ENCODE results near the gene KRT20.
"Not testable (repeated sequence)": the region's sequence is repeated elsewhere in the genome, so short reads cannot be mapped to it uniquely, and the experiment has no call there.

KRT20 gene, protein sequence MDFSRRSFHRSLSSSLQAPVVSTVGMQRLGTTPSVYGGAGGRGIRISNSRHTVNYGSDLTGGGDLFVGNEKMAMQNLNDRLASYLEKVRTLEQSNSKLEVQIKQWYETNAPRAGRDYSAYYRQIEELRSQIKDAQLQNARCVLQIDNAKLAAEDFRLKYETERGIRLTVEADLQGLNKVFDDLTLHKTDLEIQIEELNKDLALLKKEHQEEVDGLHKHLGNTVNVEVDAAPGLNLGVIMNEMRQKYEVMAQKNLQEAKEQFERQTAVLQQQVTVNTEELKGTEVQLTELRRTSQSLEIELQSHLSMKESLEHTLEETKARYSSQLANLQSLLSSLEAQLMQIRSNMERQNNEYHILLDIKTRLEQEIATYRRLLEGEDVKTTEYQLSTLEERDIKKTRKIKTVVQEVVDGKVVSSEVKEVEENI

GRCh38 chr17:40884708-40885512 lies at the start of gene KRT20:
KRT20 (minus strand) TSS chr17:40885242; CDS start chr17:40885185, 57 bp downstream.
- DNase-seq (ENCODE audit: low read depth in 2 of 2), result no peak

DNA sequence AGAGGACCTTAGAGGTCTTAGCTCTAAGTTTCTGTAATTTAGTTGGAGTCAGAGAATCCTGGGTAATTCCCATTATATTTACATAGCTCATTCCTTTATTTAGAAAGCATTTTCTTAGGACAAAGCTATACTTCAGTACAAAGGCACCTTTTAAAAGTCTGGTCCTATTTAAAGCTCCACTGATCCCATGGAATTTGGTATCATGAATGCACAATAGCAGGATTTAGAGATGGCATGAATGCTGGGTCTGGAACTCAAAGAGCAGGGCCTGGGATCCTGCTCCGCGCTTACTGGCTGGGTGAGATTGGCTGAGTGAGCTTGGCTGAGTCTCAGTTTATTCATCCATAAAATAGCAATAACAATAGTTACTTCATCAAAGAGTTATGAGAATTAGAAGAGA lies 47.6 kb upstream of the KRT20 start:
- no peak for DNase-seq (ENCODE audit: low read depth in 2 of 2)

DNA sequence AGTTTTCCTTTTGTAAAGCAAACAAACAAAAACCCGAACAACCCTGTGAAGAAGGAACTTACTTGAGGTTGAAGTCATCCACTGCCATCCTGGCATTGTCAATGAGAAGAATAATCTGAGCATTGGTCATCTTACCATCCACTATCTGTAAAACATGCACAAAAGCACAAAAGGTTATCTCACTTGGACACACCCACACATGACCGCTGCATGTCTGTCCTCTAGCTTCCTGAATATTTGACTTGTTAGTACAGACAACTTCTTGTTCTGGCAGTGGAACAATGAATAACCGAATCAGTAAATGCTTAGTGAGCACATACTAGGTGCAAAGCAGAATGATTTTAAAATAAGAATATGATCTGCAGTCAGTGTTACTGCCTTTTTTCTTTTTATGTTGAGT lies 46.3 kb upstream of the KRT20 start:
- DNase-seq (ENCODE audit: low read depth in 2 of 2), result no peak

GRCh38 chr17:40926341-40926740 lies 41.3 kb upstream of the KRT20 start:
- no peak for DNase-seq (ENCODE audit: low read depth in 2 of 2)

- no peak for DNase-seq (ENCODE audit: low read depth in 2 of 2)
Observed at GRCh38 chr17:40922239-40922638, 37.2 kb upstream of the KRT20 start.

GRCh38 chr17:40921026-40921425 lies 36.0 kb upstream of the KRT20 start:
- no peak for DNase-seq (ENCODE audit: low read depth in 2 of 2)

DNA sequence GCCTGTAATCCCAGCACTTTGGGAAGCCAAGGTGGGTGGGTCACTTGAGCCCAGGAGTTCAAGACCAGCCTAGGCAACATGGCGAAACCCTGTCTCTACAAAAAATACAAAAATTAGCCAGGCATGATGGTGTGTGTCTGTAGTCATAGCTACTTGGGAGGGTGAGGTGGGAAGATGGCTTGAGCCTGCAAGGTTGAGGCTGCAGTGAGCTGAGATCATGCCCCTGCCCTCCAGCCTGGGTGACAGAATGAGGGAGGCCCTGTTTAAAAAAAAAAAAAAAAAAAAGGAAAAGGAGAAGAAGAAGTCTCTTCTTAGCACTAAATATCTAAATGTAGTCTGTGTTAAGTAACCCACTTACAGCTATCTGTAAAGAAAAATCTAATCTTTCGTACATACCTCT lies 32.1 kb upstream of the KRT20 start:
- DNase-seq (ENCODE audit: low read depth in 2 of 2), result not testable (repeated sequence)

GRCh38 chr17:40916366-40916765 lies 31.3 kb upstream of the KRT20 start:
- no peak for DNase-seq (ENCODE audit: low read depth in 2 of 2)

- DNase-seq (ENCODE audit: low read depth in 2 of 2), result no peak
Observed at GRCh38 chr17:40915721-40916256, 30.7 kb upstream of the KRT20 start.

DNA sequence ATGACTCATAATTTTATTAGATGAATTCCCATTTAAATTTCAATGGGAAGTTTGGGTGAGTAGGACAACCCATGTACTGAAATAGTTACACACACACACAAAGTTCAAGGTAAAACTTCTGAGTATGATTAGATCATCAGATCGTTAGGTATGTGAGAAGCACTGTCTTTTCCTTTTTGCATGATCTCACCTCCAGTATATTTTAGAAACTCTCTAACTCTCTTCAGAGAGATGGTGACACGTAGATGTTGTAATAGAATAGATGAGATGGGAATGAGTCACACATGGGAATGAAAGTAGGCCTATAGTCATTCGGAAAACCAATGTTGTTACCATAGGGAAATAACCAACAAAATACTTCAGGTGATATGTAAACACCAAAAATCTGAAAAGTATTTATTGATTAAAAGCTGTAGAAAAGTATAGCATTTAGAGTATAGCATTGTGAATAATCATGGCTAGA lies 30.2 kb upstream of the KRT20 start:
- no peak for DNase-seq (ENCODE audit: low read depth in 2 of 2)

DNA sequence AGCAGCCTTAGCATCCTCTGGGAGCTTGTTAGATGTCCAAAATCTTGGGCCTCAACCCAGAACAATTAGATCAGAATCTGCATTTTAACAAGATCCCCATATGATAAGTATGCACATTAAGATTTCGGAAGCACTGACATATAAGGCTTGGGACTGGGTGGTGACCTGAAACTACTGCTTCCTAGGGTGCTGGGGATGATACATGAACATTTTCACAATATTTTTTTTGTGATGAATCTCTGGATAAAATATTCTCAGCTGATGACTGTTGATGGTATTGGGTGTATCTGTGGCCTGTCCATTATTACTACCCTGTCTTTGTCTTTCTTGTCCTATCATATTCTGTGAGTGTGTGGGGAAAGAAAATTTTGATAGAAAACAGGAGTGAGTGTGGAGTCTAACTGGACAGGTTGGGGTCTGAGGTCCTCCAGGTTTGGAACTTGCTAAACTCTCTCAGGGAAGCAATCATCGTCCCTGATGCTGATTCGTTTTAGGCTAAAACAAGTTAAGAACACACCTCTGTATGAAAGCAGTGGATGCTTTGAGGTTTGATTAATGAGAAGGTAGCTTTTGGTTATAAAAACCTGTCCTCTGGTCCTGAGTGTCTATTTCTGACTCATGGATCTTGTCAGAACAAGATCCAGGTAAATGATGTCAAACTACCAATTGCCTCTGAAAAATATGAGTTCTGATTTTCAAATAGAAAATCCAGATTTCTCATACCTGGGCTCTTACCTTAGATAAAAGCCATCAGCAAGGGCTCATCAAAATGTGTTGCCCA lies 29.2 kb upstream of the KRT20 start:
- DNase-seq (ENCODE audit: low read depth in 2 of 2), result no peak

DNA sequence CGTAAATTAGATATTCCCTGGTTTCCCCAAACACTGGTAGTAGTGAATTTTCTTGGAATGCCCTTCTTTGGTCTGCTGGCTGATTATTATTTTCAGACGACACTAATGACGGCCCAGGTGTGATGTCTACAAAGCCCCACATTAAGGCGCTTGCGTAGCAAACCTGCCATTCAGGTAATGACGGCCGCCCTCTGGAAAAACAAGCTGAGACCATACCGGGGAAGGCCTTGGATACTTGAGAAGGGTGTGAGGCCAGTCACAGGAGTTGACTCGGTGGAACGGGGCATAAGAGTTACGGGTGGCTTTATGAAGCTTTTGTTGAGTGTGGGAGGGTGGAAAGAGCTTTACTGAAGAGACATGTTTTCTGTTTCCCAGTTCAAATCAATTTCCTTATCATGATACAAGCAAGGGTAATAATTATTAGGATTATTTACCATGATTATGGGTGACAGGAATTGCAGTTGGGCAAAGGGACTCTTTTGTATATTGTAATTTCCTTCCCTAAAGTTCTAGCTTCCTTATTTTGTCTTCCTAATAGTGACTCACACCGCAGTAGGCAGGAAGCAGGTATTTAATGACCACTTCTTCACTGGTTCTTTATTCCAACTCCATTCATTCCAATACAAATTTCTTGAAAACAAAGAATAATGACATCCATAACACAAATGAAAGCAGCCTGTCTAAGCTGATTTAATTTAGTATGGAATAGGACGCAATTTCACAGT lies 27.6 kb upstream of the KRT20 start:
- DNase-seq (ENCODE audit: low read depth in 2 of 2), result no peak

- DNase-seq (ENCODE audit: low read depth in 2 of 2), result no peak
Observed at GRCh38 chr17:40910441-40910841, 25.4 kb upstream of the KRT20 start.

DNA sequence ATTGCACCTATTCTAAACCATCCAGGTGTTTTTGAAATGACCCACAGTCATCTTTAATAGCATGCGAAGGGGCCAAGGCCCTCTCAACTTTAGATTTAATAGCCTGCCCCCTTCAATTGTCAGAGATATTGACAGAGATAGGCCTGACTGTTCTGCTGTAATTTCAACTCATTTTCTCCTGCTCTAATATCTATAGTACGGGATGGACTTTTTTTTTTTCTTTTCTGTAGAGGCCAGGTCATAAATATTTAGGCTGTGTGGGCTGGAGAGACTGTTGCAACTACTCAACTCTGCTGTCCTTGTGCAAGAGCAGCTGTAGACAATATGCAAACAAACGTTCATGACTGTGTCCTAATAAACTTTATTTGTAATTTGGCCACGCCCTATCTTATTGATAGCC lies 24.7 kb upstream of the KRT20 start:
- DNase-seq (ENCODE audit: low read depth in 2 of 2), result no peak

DNA sequence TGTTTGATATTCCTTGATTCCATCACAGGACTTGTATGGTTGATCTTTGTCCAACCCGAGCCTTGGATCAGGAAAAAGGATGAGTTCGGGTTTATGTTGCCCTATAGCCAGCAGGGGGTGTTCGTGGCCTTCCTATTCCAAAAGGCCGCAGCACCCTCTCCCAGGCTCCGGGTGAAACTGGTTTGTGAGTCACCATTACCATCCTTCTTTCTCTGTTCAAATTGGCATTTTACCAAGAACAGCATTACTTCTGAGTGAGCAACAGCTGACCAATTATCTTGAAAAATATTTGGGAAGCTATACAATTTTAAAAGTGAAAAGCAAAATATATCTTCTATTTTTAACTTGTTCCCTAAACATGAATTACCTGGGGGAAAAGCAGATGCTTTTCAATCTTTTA lies 24.3 kb upstream of the KRT20 start:
- DNase-seq (ENCODE audit: low read depth in 2 of 2), result peak; percentile 40 to 57

DNA sequence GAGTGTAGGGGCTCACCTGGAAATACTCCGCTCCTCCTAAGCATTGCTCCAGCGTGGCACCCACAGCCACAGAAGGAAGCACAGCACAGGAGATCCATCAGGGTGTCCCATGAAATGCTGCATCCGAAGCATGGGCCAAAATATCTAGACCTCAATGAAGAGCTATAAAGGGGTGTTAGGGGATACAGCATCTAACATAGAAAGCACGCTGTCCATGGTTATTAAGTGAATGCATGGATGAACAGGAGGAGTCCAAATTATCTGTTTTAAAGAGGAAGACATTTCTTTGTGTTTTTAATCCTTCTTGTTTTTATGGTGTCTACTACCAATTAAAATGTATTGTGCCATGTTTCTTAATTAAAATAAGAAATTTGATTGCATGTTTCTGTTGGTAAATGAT lies 21.6 kb upstream of the KRT20 start:
- DNase-seq (ENCODE audit: low read depth in 2 of 2), result no peak

- DNase-seq (ENCODE audit: low read depth in 2 of 2), result no peak
Observed at GRCh38 chr17:40905370-40905769, 20.3 kb upstream of the KRT20 start.

- DNase-seq (ENCODE audit: low read depth in 2 of 2), result no peak
Observed at GRCh38 chr17:40903129-40903847, 18.2 kb upstream of the KRT20 start.

GRCh38 chr17:40902498-40902897 lies 17.5 kb upstream of the KRT20 start:
- DNase-seq (ENCODE audit: low read depth in 2 of 2), result no peak

- no peak for DNase-seq (ENCODE audit: low read depth in 2 of 2)
Observed at GRCh38 chr17:40901981-40902474, 17.0 kb upstream of the KRT20 start.
